Embryonic facial prominence (tissue), 1 donor: ENCODE results near the gene LRRC4B.
A peak's percentile ranks its signal among the peaks of the same experiment; 100 is the strongest.

Experiments used
- DNase-seq: peaks from one replicate; pipeline ENCODE4 v3.0.0-alpha.2; 2016; ENCODE audit errors: extremely low spot score

The LRRC4B gene

GRCh38 chr19:50506700-50507099, 61.5 kb downstream of the LRRC4B start:
- DNase-seq, result no peak

- no peak for DNase-seq
Measured at GRCh38 chr19:50505856-50506611, 62.2 kb downstream of the LRRC4B start.

GRCh38 chr19:50501568-50502475, 66.4 kb downstream of the LRRC4B start:
- DNase-seq, result no peak

- DNase-seq, result no peak
Measured at GRCh38 chr19:50501186-50501567, 67.1 kb downstream of the LRRC4B start.

GRCh38 chr19:50500753-50501151, 67.5 kb downstream of the LRRC4B start:
- DNase-seq, result peak; percentile 4

- peak; percentile 5 for DNase-seq
Measured at GRCh38 chr19:50500060-50500752, 68.0 kb downstream of the LRRC4B start.

- no peak for DNase-seq
Measured at GRCh38 chr19:50498219-50499056, 69.8 kb downstream of the LRRC4B start.

- DNase-seq, result no peak
Measured at GRCh38 chr19:50497022-50497405, 71.2 kb downstream of the LRRC4B start.

- no peak for DNase-seq
Measured at GRCh38 chr19:50496189-50497021, 71.8 kb downstream of the LRRC4B start.

GRCh38 chr19:50495020-50495531, 73.2 kb downstream of the LRRC4B start:
- DNase-seq, result no peak

- no peak for DNase-seq
Measured at GRCh38 chr19:50494186-50495019, 73.8 kb downstream of the LRRC4B start.

- DNase-seq, result no peak
Measured at GRCh38 chr19:50493171-50493570, 75.1 kb downstream of the LRRC4B start.

GRCh38 chr19:50492303-50493052, 75.8 kb downstream of the LRRC4B start:
- DNase-seq, result no peak

GRCh38 chr19:50490991-50491472, 77.2 kb downstream of the LRRC4B start:
- DNase-seq, result no peak

- DNase-seq, result no peak
Measured at GRCh38 chr19:50490411-50490811, 77.8 kb downstream of the LRRC4B start.

- no peak for DNase-seq
Measured at GRCh38 chr19:50489461-50490011, 78.7 kb downstream of the LRRC4B start.

- DNase-seq, result no peak
Measured at GRCh38 chr19:50488389-50489194, 79.6 kb downstream of the LRRC4B start.
